ENCODE results near the gene TBC1D22A.

DNA sequence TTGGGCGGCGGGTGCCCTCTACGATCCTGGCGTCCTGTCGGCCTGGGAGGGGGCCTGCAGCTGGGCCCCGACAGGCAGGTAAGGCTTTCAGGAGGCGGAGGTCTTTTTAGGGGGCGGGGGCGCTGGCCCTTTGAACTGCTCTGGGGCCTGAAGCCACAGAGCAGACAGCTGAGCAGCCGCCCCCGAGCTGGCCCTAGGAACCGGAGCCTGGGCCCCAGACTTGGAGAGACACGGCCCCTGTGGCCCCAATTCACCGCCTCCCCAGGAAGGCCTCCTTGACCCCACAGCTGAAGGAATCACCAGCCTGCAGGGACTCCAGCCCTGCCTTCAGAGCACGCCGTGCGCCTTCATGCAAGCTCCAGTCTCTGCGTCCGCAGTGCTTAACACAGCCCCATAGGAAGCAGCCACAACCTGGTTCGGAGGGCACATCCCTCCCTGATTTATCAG is 23.8 kb upstream of the TBC1D22A start:
- TF ChIP-seq, protein P1, sequence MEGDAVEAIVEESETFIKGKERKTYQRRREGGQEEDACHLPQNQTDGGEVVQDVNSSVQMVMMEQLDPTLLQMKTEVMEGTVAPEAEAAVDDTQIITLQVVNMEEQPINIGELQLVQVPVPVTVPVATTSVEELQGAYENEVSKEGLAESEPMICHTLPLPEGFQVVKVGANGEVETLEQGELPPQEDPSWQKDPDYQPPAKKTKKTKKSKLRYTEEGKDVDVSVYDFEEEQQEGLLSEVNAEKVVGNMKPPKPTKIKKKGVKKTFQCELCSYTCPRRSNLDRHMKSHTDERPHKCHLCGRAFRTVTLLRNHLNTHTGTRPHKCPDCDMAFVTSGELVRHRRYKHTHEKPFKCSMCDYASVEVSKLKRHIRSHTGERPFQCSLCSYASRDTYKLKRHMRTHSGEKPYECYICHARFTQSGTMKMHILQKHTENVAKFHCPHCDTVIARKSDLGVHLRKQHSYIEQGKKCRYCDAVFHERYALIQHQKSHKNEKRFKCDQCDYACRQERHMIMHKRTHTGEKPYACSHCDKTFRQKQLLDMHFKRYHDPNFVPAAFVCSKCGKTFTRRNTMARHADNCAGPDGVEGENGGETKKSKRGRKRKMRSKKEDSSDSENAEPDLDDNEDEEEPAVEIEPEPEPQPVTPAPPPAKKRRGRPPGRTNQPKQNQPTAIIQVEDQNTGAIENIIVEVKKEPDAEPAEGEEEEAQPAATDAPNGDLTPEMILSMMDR (conservative IDR thresholded peaks at IDR 0.05; ENCODE audit: low read length), result no peak
- TF ChIP-seq EZH2phosphoT487 (IDR thresholded peaks at IDR 0.05; ENCODE audit: borderline replicate concordance, low read depth, low read length), result no peak

Measured in OCI-LY7 (cell line).